ENCODE results near the gene HELZ2. TPM values are rescaled to one million over a fixed set of nuclear protein-coding genes. Genes with fewer than 3 reads are reported as not detected.

HELZ2 gene
- total RNA-seq, 1 donor from 2014 or later = 29.0 TPM

DNA sequence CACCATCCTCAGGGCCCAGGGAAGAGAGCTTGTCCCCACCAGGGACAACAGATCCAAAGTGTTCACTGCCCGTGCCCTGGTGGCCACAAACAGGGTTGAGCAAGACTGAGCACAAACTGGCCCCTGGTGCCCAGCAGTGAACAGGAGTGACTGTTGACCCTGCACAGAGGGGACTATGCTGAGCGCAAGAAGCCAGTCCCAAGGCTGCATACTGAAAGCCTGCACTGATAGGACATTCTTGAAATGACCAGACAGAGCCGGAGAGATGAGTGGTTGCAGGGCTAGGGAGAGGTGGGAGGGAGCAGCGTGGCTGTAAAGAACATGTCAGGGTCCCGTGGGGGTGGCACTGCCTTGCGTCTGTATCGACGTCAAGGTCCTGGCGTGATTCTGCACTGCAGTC lies 23.0 kb downstream of the HELZ2 start:
- Mint-ChIP-seq H3K27ac (ENCODE audit: unreplicated experiment) (no peak overlapping the region), H3K4me1 (ENCODE audit: unreplicated experiment) (peaks cover 13% of the 10 kb centered on the region), H3K9me3 (ENCODE audit: unreplicated experiment) (no peaks in the 10 kb centered on the region), H3K27me3 (ENCODE audit: unreplicated experiment) (peaks cover 4% of the 10 kb centered on the region), H3K4me3 (ENCODE audit: unreplicated experiment) (no peak overlapping the region), H3K36me3 (ENCODE audit: unreplicated experiment) (no peaks in the 10 kb centered on the region)
- no peak for DNase-seq (ENCODE audit: extremely low spot score, unreplicated experiment)
- TF ChIP-seq, protein P1, sequence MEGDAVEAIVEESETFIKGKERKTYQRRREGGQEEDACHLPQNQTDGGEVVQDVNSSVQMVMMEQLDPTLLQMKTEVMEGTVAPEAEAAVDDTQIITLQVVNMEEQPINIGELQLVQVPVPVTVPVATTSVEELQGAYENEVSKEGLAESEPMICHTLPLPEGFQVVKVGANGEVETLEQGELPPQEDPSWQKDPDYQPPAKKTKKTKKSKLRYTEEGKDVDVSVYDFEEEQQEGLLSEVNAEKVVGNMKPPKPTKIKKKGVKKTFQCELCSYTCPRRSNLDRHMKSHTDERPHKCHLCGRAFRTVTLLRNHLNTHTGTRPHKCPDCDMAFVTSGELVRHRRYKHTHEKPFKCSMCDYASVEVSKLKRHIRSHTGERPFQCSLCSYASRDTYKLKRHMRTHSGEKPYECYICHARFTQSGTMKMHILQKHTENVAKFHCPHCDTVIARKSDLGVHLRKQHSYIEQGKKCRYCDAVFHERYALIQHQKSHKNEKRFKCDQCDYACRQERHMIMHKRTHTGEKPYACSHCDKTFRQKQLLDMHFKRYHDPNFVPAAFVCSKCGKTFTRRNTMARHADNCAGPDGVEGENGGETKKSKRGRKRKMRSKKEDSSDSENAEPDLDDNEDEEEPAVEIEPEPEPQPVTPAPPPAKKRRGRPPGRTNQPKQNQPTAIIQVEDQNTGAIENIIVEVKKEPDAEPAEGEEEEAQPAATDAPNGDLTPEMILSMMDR (IDR thresholded peaks at IDR 0.05) = no peak

DNA sequence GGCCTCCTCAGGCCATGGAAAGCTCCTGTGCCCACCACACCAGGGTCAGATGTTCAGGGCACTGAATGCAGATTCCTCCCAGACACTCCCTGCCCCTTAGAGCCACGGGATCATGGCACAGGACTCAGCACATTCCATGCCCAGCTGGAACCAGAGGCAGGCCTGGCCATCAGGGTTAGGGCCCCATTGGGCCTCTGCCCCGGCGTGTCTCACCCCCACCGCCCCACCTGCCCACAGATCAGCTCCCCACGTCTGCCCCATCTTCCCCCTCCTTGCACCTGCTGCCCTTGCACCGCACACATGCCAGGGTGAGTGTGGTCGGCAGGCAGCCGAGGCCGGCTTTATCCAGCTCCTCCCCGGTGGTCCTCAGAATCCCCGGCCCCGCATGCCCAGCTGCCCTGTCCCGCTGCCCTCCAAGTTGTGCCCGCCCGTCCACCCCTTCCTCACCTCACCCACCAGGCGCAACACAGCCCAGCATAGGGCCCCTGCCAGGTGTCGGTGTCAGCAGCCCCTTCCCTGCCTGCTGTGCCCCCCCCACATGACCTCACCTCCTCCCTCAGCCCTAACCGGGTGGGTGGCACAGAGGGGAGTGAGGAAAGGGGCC lies 24.3 kb downstream of the HELZ2 start:
- Mint-ChIP-seq H3K27me3 (ENCODE audit: unreplicated experiment) (peaks cover 5% of the 10 kb centered on the region), H3K4me1 (ENCODE audit: unreplicated experiment) (peaks cover 13% of the 10 kb centered on the region), H3K9me3 (ENCODE audit: unreplicated experiment) (no peaks in the 10 kb centered on the region), H3K27ac (ENCODE audit: unreplicated experiment) (no peak overlapping the region), H3K36me3 (ENCODE audit: unreplicated experiment) (no peaks in the 10 kb centered on the region), H3K4me3 (ENCODE audit: unreplicated experiment) (no peak overlapping the region)
- no peak for DNase-seq (ENCODE audit: extremely low spot score, unreplicated experiment)
- TF ChIP-seq, protein P1 (IDR thresholded peaks at IDR 0.05) = no peak

DNA sequence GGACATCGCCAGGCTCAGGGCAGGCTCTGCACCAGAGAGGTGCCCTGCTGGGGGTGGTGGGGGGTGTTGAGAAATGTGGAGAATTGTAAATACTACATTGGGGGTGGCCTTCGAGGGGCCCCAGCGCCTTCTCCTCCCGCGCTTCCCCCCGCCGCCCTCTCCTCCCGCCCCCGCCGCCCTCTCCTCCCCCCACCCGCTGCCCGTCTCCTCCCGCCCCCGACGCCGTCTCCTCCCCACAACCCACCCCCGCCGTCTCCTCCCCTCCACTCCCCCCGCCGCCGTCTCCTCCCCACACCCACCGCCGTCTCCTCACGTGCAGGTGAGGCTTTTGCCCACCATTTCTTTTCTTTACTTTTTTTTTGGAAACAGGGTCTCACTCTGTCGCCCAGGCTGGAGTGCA lies 25.0 kb downstream of the HELZ2 start:
- no peaks in the 10 kb centered on the region for H3K9me3 Mint-ChIP-seq (ENCODE audit: unreplicated experiment)
- DNase-seq (ENCODE audit: extremely low spot score, unreplicated experiment) = no peak
- TF ChIP-seq, protein P1 (IDR thresholded peaks at IDR 0.05) = no peak
- no peaks in the 10 kb centered on the region for H3K36me3 Mint-ChIP-seq (ENCODE audit: unreplicated experiment)
- peaks cover 5% of the 10 kb centered on the region for H3K27me3 Mint-ChIP-seq (ENCODE audit: unreplicated experiment)
- no peak overlapping the region for H3K27ac Mint-ChIP-seq (ENCODE audit: unreplicated experiment)
- peaks cover 10% of the 10 kb centered on the region for H3K4me1 Mint-ChIP-seq (ENCODE audit: unreplicated experiment)
- H3K4me3 Mint-ChIP-seq (ENCODE audit: unreplicated experiment) = no peak overlapping the region

DNA sequence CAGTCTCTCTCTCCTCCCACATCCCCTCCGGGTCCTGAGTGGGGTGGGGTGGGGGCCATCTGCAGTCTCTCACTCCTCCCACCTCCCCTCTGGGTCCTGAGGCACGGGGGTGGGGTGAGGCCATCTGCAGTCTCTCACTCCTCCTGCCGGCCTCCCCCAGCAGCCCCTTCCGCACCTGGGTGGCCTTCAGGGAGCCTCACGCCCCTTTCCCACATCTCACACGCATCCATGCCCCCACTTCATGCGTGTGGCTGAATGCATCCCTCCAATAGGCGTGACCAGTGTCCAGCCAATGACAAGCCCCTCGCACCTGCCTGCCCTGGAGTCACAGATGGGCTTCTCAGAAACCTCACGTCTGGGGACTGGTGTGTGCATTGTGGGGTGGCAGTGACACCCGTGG lies 25.5 kb downstream of the HELZ2 start:
- Mint-ChIP-seq H3K27ac (ENCODE audit: unreplicated experiment) (no peak overlapping the region), H3K27me3 (ENCODE audit: unreplicated experiment) (peaks cover 5% of the 10 kb centered on the region), H3K9me3 (ENCODE audit: unreplicated experiment) (no peaks in the 10 kb centered on the region), H3K4me3 (ENCODE audit: unreplicated experiment) (no peak overlapping the region), H3K36me3 (ENCODE audit: unreplicated experiment) (no peaks in the 10 kb centered on the region), H3K4me1 (ENCODE audit: unreplicated experiment) (peaks cover 10% of the 10 kb centered on the region)
- no peak for DNase-seq (ENCODE audit: extremely low spot score, unreplicated experiment)
- TF ChIP-seq, protein P1 (IDR thresholded peaks at IDR 0.05) = no peak

DNA sequence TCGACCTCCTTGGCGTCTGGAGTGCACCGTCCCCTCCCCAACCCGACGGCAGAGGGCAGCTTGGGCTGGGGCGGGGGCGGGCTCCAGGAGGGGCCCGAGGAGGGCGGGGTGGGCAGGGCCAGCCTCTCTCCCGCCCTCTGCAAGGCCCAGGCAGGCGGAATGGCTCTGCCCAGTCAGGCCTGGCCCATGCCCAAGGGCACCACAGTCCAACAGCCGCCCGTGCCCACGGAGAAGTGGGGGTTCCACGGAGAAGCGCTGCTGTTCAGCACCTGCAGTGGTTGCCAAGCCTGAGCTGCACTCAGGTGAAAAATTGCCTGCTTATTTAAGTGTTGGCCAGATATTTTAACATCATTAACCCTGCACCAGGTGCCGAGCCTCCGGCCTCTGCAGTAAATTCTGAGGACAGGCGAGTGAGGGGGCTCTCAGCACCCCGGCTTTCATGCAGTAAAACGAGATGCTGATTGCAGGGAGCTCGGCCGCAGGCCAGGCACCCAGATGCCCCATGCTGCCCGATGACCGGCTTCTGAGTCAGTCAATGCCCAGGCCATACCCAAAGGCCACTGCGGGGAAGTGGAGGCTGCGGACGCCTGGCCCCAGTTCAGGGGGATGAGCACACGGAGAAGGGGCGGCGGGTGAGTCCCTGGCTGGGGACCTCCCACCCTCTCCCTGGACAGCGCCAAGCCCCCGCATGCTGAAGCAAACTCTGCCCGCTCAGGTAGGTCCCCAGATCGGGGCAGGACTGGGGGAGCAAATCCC lies 26.1 kb downstream of the HELZ2 start, which contains the start of gene SRMS:
SRMS (minus strand) TSS at position 25 of the 756 bp plus-strand sequence. CDS start 286 bp downstream, outside the sequence.
- peaks cover 10% of the 10 kb centered on the region for H3K4me1 Mint-ChIP-seq (ENCODE audit: unreplicated experiment)
- no peak for DNase-seq (ENCODE audit: extremely low spot score, unreplicated experiment)
- no peaks in the 10 kb centered on the region for H3K36me3 Mint-ChIP-seq (ENCODE audit: unreplicated experiment)
- H3K27ac Mint-ChIP-seq (ENCODE audit: unreplicated experiment) = no peak within 1 kb of the TSS
- H3K4me3 Mint-ChIP-seq (ENCODE audit: unreplicated experiment) = no peak within 1 kb of the TSS
- TF ChIP-seq, protein P1 (IDR thresholded peaks at IDR 0.05) = no peak
- no peaks in the 10 kb centered on the region for H3K9me3 Mint-ChIP-seq (ENCODE audit: unreplicated experiment)
- peaks cover 5% of the 10 kb centered on the region for H3K27me3 Mint-ChIP-seq (ENCODE audit: unreplicated experiment)

Data from osteocyte (in vitro differentiated cells).